Stimulated activated CD8-positive, alpha-beta memory T cell treated with anti-CD3 and anti-CD28 coated beads, Interleukin-15, amount 100 ng/mL, for 1 hour (primary cell): ENCODE measurements around the gene AGPAT3.

Experiments
- DNase-seq: peaks from one replicate; pipeline ENCODE4 v3.0.0-alpha.2; 2020; ENCODE audit warnings: low read depth

The AGPAT3 gene

GRCh38 chr21:44024257-44024656, 159.2 kb downstream of the AGPAT3 start:
- no peak for DNase-seq

- no peak for DNase-seq
Observed at GRCh38 chr21:44024887-44025353, 159.9 kb downstream of the AGPAT3 start.

GRCh38 chr21:44027607-44028286, 162.7 kb downstream of the AGPAT3 start:
- no peak for DNase-seq

- no peak for DNase-seq
Observed at GRCh38 chr21:44028287-44028659, 163.2 kb downstream of the AGPAT3 start.

- no peak for DNase-seq
Observed at GRCh38 chr21:44029460-44030087, 164.6 kb downstream of the AGPAT3 start.

GRCh38 chr21:44035244-44035643, 170.2 kb downstream of the AGPAT3 start:
- DNase-seq, result no peak
